ENCODE data around the gene TRIL. TPM values are rescaled to one million over a fixed set of nuclear protein-coding genes. Genes with fewer than 3 reads are reported as not detected.

TRIL gene
- total and polyA plus RNA-seq, 2 of the 13 experiments (the other 11 are each of a cell fraction or from before 2014, with no cell fraction given) = 0.18 to 0.40 TPM

- TF ChIP-seq KDM5A (IDR thresholded peaks at IDR 0.05; ENCODE audit: borderline replicate concordance, low read length) (no peak), SOX5 (CRISPR knock-in tag; IDR thresholded peaks at IDR 0.05; ENCODE audit: borderline replicate concordance) (no peak), HOXA7 (CRISPR knock-in tag; IDR thresholded peaks at IDR 0.05) (peak; percentile 4; the same call in 1 of the 2 replicates), KLF12 (CRISPR knock-in tag; IDR thresholded peaks at IDR 0.05; ENCODE audit: borderline replicate concordance) (no peak), KDM1A (CRISPR knock-in tag; IDR thresholded peaks at IDR 0.05) (no peak), EED (CRISPR knock-in tag; IDR thresholded peaks at IDR 0.05) (no peak), NCOA1 (CRISPR knock-in tag; IDR thresholded peaks at IDR 0.05) (0 out of 2 replicates have a peak, but pooled peaks have one; percentile 8), CERS6 (CRISPR knock-in tag; IDR thresholded peaks at IDR 0.05) (no peak), MLXIP (CRISPR knock-in tag; IDR thresholded peaks at IDR 0.05; ENCODE audit: borderline replicate concordance) (no peak), CCAR2 (optimal IDR thresholded peaks at IDR 0.05; ENCODE audit: low read depth, low read length) (no peak), MLX (CRISPR knock-in tag; IDR thresholded peaks at IDR 0.05) (no peak), ZNF251 (CRISPR knock-in tag; IDR thresholded peaks at IDR 0.05) (no peak), KDM6A (CRISPR knock-in tag; IDR thresholded peaks at IDR 0.05; ENCODE audit: low read depth) (no peak), SAFB2 (CRISPR knock-in tag; IDR thresholded peaks at IDR 0.05; ENCODE audit: borderline replicate concordance, low read depth) (no peak), NFYC (CRISPR knock-in tag; IDR thresholded peaks at IDR 0.05) (no peak), CREB1 (IDR thresholded peaks at IDR 0.05) (no peak), CREB1 (CRISPR knock-in tag; IDR thresholded peaks at IDR 0.05) (no peak), ZNF737 (CRISPR knock-in tag; IDR thresholded peaks at IDR 0.05; ENCODE audit: borderline replicate concordance) (no peak), ZSCAN20 (CRISPR knock-in tag; IDR thresholded peaks at IDR 0.05; ENCODE audit: borderline replicate concordance) (no peak), ZNF761 (CRISPR knock-in tag; conservative IDR thresholded peaks at IDR 0.05) (no peak), RARG (CRISPR knock-in tag; IDR thresholded peaks at IDR 0.05; ENCODE audit: low read depth) (no peak), ERF (CRISPR knock-in tag; IDR thresholded peaks at IDR 0.05) (no peak), DR1 (CRISPR knock-in tag; IDR thresholded peaks at IDR 0.05) (no peak), ZNF790 (CRISPR knock-in tag; IDR thresholded peaks at IDR 0.05; ENCODE audit: borderline replicate concordance) (0 out of 2 replicates have a peak, but pooled peaks have one; percentile 7), NONO (IDR thresholded peaks at IDR 0.05) (no peak), NONO (CRISPR knock-in tag; conservative IDR thresholded peaks at IDR 0.05) (no peak), PHF21A (CRISPR knock-in tag; IDR thresholded peaks at IDR 0.05) (no peak), ZNF570 (CRISPR knock-in tag; IDR thresholded peaks at IDR 0.05; ENCODE audit: borderline replicate concordance) (no peak)
Measured at GRCh38 chr7:28955356-28955717, 2.8 kb downstream of the TRIL start (continued).

Data from HepG2 (cell line).